Measurements from ENCODE around the gene CAV2. TPM values are rescaled to one million over a fixed set of nuclear protein-coding genes. Genes with fewer than 3 reads are reported as not detected.

Gene CAV2
- total RNA-seq, 2 donors from 2014 or later, result 93.8 to 157 TPM

DNA sequence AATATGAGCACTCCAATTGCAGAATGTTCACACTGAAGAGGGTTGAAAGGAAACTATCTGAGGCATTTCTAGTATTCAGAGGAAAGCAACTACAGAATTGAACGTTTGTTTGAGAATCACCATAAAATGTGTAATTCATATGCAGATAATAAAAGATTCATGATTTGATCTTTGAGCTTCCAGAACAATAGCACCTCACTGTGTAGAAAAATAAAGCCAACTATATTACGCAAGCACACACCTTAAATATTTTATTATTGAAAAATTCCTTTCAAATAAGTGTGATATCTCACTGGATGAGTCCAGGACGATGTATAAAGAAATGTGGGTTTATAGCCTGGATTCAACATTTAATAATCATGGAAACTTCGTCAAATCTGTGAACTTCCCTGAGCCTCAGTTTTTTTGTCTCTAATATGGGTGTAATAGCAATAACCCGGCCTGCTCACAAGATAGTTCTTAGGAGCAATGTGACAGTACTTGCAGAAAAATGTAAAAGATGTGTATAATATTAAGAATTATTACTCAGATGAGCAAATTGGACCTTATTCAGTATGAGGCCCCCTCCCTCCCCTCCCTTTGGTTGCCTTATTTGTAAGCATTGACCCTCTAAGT, 11.5 kb upstream of the CAV2 start:
- no peak overlapping the region for H3K4me3 ChIP-seq
- no peak for ATAC-seq (ENCODE audit: insufficient number of reproducible peaks, low FRiP score, low read depth)
- H3K9me3 ChIP-seq, result no peaks in the 10 kb centered on the region
- H3K27me3 ChIP-seq (replicated peaks; ENCODE audit: insufficient read depth), result no peaks in the 10 kb centered on the region
- TF ChIP-seq CTCF (IDR thresholded peaks at IDR 0.05), result no peak
- peaks cover 26 to 44% of the 10 kb centered on the region in 2 donors for H3K4me1 ChIP-seq (ENCODE audit: control insufficient read depth in 1 of 2, low read depth in 2 of 2)
- H3K27ac ChIP-seq, result no peak overlapping the region
- no peak for DNase-seq (ENCODE audit: low spot score)
- H3K36me3 ChIP-seq, result no peaks in the 10 kb centered on the region

DNA sequence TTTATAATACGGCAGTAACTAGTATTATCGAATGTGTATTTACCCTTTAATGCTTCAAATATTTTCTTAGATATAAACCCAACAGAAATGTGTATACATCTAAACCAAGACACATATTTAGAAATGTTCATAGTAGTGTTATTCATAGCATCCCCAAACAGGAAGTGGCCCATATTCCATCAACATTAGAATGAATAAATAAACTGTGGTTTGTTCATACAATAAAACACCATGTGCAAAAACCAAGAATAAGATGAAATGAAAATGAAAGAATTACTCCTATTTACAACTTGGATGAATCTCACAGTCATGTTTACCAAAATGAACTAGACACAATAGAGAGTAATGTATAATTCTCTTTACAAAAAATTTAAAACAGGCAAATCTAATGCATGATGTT, 9.2 kb upstream of the CAV2 start:
- Histone ChIP-seq H3K9me3 (no peaks in the 10 kb centered on the region), H3K36me3 (no peaks in the 10 kb centered on the region), H3K4me1 (ENCODE audit: control insufficient read depth in 1 of 2, low read depth in 2 of 2) (peaks cover 32 to 52% of the 10 kb centered on the region in 2 donors), H3K27me3 (replicated peaks; ENCODE audit: insufficient read depth) (no peaks in the 10 kb centered on the region), H3K27ac (peak overlapping the region; percentile 74 to 79), H3K4me3 (no peak overlapping the region)
- DNase-seq (ENCODE audit: low spot score) (no peak), ATAC-seq (ENCODE audit: insufficient number of reproducible peaks, low FRiP score, low read depth) (no peak)
- no peak for TF ChIP-seq CTCF (IDR thresholded peaks at IDR 0.05)

DNA sequence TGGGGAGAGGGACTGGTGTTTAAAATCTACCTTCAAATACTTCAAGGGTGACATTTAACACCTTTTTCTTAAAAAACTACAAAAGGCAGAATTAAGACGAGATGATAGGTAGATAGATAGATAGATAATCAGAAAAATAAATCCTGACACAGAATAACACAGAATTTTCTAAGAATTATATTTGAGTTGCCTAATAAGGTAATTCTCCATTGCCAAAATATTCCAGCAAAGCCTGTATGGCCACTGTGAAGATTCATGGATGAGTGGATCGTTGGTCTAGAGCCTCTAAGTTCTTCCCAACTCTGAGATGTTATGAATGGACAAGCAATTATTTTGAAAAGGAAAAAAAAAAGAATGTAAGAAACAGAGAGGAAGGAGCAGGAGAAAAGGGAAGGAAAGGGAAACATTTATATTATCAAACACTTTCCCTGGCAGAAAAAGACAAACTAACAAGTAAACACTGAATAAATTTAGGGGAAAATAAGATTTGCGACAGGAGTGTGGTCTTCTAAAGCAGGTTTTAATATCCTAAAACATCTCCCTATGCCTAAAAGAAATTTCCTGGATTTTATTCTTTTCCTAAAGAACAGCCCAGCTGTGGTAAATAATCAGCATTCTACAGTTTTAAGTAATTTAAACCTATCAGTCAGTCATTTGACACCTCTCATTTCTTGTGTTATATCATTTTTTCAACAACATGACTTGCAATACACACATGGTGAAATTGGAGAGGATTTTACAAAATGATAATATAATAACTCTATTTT, 7.5 kb upstream of the CAV2 start:
- DNase-seq (ENCODE audit: low spot score) (no peak), ATAC-seq (ENCODE audit: insufficient number of reproducible peaks, low FRiP score, low read depth) (no peak)
- H3K27me3 ChIP-seq (replicated peaks; ENCODE audit: insufficient read depth), result no peaks in the 10 kb centered on the region
- H3K36me3 ChIP-seq, result no peaks in the 10 kb centered on the region
- H3K9me3 ChIP-seq, result no peaks in the 10 kb centered on the region
- no peak for TF ChIP-seq CTCF (IDR thresholded peaks at IDR 0.05)
- H3K4me1 ChIP-seq (ENCODE audit: control insufficient read depth in 1 of 2, low read depth in 2 of 2), result peaks cover 32 to 52% of the 10 kb centered on the region in 2 donors
- peak overlapping the region; percentile 68 to 79 for H3K27ac ChIP-seq
- peak overlapping the region; percentile 37 for H3K4me3 ChIP-seq

DNA sequence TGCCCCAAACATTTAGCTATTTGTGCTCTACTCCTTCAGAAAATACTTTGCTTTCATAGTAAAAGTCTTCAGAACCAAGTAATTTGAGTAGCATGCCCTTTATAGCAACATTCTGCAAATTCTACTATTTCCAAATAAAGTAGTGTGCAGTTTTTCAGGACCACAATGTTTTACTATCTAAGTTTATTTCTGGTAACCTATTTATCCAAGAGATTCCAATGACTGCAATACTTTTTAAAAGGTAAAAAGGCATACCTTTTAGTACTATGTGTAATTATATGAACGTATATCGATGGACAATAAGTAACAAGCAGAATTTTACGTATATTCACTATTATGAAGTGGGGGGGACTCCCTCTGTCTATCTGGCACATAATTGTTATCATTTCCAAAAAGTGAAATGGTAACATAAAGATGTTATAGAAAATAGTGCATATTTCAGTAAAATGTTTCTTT, 6.9 kb upstream of the CAV2 start:
- Histone ChIP-seq H3K27ac (peak overlapping the region; percentile 68 to 79), H3K36me3 (no peaks in the 10 kb centered on the region), H3K4me1 (ENCODE audit: control insufficient read depth in 1 of 2, low read depth in 2 of 2) (peaks cover 32 to 52% of the 10 kb centered on the region in 2 donors), H3K27me3 (replicated peaks; ENCODE audit: insufficient read depth) (no peaks in the 10 kb centered on the region), H3K9me3 (no peaks in the 10 kb centered on the region), H3K4me3 (peak overlapping the region; percentile 37)
- TF ChIP-seq CTCF (IDR thresholded peaks at IDR 0.05), result no peak
- no peak for ATAC-seq (ENCODE audit: insufficient number of reproducible peaks, low FRiP score, low read depth)
- DNase-seq (ENCODE audit: low spot score), result no peak

DNA sequence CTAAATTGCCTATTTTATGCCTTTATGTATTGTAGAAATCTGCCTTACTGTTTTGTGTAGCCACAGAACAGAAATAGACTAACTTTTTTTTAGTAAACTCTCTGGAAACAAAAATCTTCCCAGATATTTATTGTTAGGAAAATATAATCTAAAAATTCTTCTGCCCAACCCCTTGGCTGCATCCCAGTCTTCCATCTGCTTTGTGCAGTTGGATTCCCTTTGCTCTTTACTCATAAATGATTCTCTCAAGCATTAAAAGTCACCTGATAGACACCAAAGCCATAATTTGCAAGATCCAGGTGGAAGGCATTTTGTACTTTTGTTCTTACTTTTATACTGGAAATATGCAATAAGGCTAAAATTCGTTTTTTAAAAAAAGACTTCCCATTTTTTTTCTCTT, 6.1 kb upstream of the CAV2 start:
- no peaks in the 10 kb centered on the region for H3K36me3 ChIP-seq
- H3K4me1 ChIP-seq (ENCODE audit: control insufficient read depth in 1 of 2, low read depth in 2 of 2), result peaks cover 32 to 52% of the 10 kb centered on the region in 2 donors
- no peaks in the 10 kb centered on the region for H3K9me3 ChIP-seq
- ATAC-seq (ENCODE audit: insufficient number of reproducible peaks, low FRiP score, low read depth) (no peak), DNase-seq (ENCODE audit: low spot score) (no peak)
- no peak for TF ChIP-seq CTCF (IDR thresholded peaks at IDR 0.05)
- peak overlapping the region; percentile 68 to 79 for H3K27ac ChIP-seq
- H3K27me3 ChIP-seq (replicated peaks; ENCODE audit: insufficient read depth), result no peaks in the 10 kb centered on the region
- no peak overlapping the region for H3K4me3 ChIP-seq

Measured in thoracic aorta (tissue), 2 donors.